Activated CD4-positive, alpha-beta T cell treated with anti-CD3 and anti-CD28 coated beads, Interleukin-2, amount 10 ng/mL, durations not matched to agents 24 days and 14 days (primary cell): ENCODE results near the gene HFM1. TPM values are rescaled to one million over a fixed set of nuclear protein-coding genes. Genes with fewer than 3 reads are reported as not detected.
"Not testable (repeated sequence)": the region's sequence is repeated elsewhere in the genome, so short reads cannot be mapped to it uniquely, and the experiment has no call there.

ENCODE experiments used
- DNase-seq: peaks from one replicate; pipeline ENCODE4 v3.0.0; 2022
- H3K27ac Mint-ChIP-seq: one replicate; pipeline ENCODE4 v1.8.0; 2022; ENCODE audit warnings: mild to moderate bottlenecking, mixed read lengths
- H3K27me3 Mint-ChIP-seq: one replicate; pipeline ENCODE4 v1.8.0; 2022; ENCODE audit warnings: mixed read lengths
- H3K36me3 Mint-ChIP-seq: one replicate; pipeline ENCODE4 v1.8.0; 2022; ENCODE audit warnings: low read depth, mild to moderate bottlenecking, mixed read lengths
- H3K4me1 Mint-ChIP-seq: one replicate; pipeline ENCODE4 v1.8.0; 2021; ENCODE audit warnings: mixed read lengths
- H3K4me3 Mint-ChIP-seq: one replicate; pipeline ENCODE4 v1.8.0; 2022; ENCODE audit warnings: mild to moderate bottlenecking, moderate library complexity, mixed read lengths
- H3K9me3 Mint-ChIP-seq: one replicate; pipeline ENCODE4 v1.8.0; 2021; ENCODE audit warnings: mixed read lengths
- intact Hi-C: fragments of 100-400 bp; cut with micrococcal nuclease; formaldehyde crosslinking; loops from one replicate; pipeline ENCODE4 v1.15.1; 2023
- total RNA-seq: library from RNA; stranded (reverse); gene quantifications from 2 replicates; pipeline ENCODE4 v1.2.3, GENCODE V29; 2022

Gene HFM1
- total RNA-seq, 1 donor from 2014 or later = not detected

DNA sequence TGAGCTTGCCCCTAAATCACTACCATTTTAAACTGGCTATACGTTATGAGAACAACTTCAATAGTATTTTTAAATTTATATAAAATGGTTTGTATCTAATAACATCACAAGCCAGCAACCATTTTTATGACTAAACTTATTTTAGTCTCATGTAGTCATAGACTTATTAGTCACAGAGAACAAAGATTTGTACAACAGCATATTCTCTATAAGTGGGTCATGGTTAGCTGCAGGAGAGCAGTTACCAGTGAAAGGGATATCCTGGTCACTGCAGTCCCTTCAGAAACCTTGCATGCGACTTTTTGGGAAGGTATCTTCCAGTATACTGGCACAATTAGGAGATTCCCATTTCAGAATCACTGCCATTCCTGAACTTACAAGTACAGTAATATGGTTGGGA, 90.0 kb downstream of the HFM1 start:
- Mint-ChIP-seq H3K36me3 (no peaks in the 10 kb centered on the region), H3K27ac (no peak overlapping the region), H3K4me3 (no peak overlapping the region), H3K4me1 (no peaks in the 10 kb centered on the region), H3K27me3 (no peaks in the 10 kb centered on the region), H3K9me3 (no peaks in the 10 kb centered on the region)
- no peak for DNase-seq
- intact Hi-C loops = no loop called here

DNA sequence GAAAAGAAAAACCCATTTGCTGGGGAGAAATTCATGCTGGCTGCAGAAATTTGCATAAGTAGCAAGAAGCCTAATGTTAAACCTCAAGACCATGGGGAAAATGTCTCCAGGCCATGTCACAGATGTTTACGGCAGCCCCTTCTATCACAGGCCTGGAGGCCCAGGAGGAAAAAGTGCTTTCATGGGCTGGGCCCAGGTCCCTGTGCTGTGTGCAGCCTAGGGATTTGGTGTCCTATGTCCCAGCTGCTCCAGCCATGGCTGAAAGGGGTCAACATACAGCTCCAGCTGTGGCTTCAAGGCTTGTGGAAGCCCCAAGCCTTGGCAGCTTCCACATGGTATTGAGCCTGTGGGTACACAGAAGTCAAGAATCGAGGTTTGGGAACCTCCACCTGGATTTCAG, 93.0 kb downstream of the HFM1 start:
- Mint-ChIP-seq H3K27me3 (no peaks in the 10 kb centered on the region), H3K4me3 (no peak overlapping the region), H3K36me3 (no peaks in the 10 kb centered on the region), H3K4me1 (no peaks in the 10 kb centered on the region), H3K27ac (no peak overlapping the region), H3K9me3 (peaks cover 7% of the 10 kb centered on the region)
- DNase-seq = no peak
- intact Hi-C loops = no loop called here

DNA sequence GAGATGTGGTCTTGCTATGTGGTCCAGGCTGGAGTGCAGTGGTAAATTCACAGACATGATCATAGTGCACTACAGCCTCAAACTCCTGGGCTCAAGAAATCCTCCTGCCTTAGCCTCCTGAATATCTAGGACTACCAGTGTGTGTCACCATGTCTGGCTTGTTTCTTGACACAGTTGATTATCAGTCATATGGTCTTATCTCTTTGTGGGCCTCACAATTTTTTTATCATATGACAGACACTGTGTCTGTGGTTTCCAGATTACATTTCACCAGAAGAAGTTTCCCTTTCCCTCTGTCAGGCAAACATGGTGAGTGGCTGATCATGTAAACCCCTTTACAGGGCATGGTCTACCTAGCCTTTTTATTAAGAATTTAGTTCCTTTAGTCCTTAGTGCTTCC, 96.1 kb downstream of the HFM1 start:
- H3K27ac Mint-ChIP-seq = no peak overlapping the region
- no peaks in the 10 kb centered on the region for H3K4me1 Mint-ChIP-seq
- H3K36me3 Mint-ChIP-seq = no peaks in the 10 kb centered on the region
- DNase-seq = no peak
- no peak overlapping the region for H3K4me3 Mint-ChIP-seq
- peaks cover 7% of the 10 kb centered on the region for H3K9me3 Mint-ChIP-seq
- intact Hi-C loops = no loop called here
- no peaks in the 10 kb centered on the region for H3K27me3 Mint-ChIP-seq

DNA sequence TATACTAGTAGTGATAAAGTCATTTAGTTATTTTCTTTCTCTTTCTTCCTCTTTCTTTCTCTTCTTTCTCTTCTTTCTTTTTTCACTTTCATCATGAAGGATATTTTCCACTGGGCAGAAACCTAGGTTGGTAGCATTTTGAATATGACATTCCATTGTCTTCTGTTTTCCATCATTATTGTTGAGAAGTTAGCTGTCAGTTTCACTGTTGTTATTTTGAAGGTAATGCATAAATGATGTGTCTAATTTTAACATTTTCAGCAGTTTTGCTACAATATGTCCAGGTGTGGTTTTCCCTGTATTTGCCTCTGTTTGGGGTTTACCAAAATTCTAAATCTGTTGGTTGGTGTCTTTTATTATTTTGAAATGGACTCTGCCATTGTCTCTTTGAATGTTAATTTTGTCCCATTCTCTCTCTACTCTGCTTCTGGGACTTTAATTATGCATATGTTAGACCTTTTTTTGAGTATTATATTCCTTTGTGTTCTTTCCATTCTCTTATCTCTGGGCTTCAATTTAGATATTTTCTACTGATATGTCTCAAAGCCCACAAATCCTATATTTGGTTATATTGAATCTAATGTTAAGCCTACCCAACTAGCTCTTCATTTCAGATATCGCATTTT, 96.7 kb downstream of the HFM1 start:
- H3K27me3 Mint-ChIP-seq = no peaks in the 10 kb centered on the region
- no peak overlapping the region for H3K4me3 Mint-ChIP-seq
- no peak overlapping the region for H3K27ac Mint-ChIP-seq
- no peaks in the 10 kb centered on the region for H3K36me3 Mint-ChIP-seq
- intact Hi-C loops = no loop called here
- DNase-seq = no peak
- no peaks in the 10 kb centered on the region for H3K4me1 Mint-ChIP-seq
- H3K9me3 Mint-ChIP-seq = peaks cover 12% of the 10 kb centered on the region

DNA sequence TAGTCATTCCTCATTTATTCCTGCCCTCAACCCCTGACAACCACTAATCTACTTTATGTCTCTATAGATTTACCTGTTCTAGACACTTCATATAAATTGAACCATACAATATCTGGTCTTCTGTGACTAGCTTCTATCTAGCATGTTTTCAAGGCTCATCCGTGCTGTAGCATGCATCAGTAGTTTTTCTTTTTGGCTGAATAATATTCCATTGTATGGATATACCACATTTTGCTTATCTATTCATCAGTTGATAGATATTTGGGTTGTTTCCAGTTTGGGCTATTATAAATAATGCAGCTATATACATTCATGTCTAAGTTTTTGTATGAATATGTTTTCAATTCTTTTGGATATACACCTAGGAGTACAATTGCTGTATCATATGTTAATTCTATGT, 101.5 kb downstream of the HFM1 start:
- intact Hi-C loops = no loop called here
- H3K9me3 Mint-ChIP-seq = peaks cover 12% of the 10 kb centered on the region
- no peaks in the 10 kb centered on the region for H3K27me3 Mint-ChIP-seq
- no peak overlapping the region for H3K27ac Mint-ChIP-seq
- H3K4me3 Mint-ChIP-seq = no peak overlapping the region
- DNase-seq = no peak
- no peaks in the 10 kb centered on the region for H3K4me1 Mint-ChIP-seq
- H3K36me3 Mint-ChIP-seq = no peaks in the 10 kb centered on the region

DNA sequence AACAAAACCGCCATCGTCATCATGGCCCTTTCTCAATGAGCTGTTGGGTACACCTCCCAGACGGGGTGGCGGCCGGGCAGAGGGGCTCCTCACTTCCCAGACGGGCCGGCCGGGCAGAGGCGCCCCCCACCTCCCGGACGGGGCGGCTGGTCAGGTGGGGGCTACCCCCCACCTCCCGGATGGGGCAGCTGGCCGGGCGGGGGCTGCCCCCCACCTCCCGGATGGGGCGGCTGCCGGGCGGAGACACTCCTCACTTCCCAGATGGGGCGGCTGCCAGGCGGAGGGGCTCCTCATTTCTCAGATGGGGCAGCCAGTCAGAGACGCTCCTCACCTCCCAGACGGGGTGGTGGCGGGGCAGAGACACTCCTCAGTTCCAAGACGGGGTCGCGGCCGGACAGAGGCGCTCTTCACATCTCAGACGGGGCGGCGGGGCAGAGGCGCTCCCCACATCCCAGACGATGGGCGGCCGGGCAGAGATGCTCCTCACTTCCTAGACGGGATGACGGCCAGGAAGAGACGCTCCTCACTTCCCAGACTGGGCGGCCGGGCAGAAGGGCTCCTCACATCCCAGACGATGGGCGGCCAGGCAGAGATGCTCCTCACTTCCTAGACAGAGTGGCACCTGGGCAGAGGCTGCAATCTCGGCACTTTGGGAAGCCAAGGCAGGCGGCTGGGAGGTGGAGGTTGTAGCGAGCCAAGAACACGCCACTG, 115.6 kb downstream of the HFM1 start:
- DNase-seq, H3K4me1 Mint-ChIP-seq, H3K9me3 Mint-ChIP-seq, H3K27me3 Mint-ChIP-seq, H3K4me3 Mint-ChIP-seq, H3K36me3 Mint-ChIP-seq, H3K27ac Mint-ChIP-seq, intact Hi-C loops: not testable (repeated sequence)

DNA sequence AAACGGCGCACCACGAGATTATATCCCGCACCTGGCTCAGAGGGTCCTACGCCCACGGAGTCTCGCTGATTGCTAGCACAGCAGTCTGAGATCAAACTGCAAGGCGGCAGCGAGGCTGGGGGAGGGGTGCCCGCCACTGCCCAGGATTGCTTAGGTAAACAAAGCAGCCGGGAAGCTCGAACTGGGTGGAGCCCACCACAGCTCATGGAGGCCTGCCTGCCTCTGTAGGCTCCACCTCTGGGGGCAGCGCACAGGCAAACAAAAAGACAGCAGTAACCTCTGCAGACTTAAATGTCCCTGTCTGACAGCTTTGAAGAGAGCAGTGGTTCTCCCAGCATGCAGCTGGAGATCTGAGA, 117.7 kb downstream of the HFM1 start:
- H3K27ac Mint-ChIP-seq, H3K27me3 Mint-ChIP-seq, H3K4me3 Mint-ChIP-seq, H3K36me3 Mint-ChIP-seq, DNase-seq, intact Hi-C loops, H3K9me3 Mint-ChIP-seq, H3K4me1 Mint-ChIP-seq: not testable (repeated sequence)

DNA sequence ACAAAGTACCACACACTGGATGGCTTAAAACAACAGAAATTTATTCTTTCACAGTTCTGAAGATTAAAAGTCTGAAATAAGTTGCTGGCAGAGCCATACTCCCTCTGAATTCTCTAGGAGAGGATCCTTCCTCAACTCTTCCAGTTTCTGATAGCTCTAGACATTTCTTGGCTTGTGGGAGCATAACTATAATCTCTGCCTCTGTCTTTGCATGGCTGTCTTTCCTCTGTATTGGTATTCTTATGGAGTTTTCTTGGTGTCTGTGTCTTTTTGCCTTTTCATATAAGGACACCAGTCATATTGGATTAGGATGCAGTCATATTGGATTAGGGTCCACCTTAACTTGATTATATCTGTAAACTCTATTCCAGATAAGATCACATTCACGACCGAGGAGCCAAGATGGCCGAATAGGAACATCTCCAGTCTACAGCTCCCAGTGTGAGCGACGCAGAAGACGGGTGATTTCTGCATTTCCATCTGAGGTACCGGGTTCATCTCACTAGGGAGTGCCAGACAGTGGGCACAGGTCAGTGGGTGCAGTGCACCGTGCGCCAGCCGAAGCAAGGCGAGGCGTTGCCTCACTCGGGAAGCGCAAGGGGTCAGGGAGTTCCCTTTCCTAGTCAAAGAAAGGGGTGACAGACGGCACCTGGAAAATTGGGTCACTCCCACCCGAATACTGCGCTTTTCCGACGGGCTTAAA, 118.2 kb downstream of the HFM1 start:
- intact Hi-C loops, DNase-seq, H3K9me3 Mint-ChIP-seq, H3K36me3 Mint-ChIP-seq, H3K27me3 Mint-ChIP-seq, H3K4me3 Mint-ChIP-seq, H3K4me1 Mint-ChIP-seq, H3K27ac Mint-ChIP-seq: not testable (repeated sequence)

DNA sequence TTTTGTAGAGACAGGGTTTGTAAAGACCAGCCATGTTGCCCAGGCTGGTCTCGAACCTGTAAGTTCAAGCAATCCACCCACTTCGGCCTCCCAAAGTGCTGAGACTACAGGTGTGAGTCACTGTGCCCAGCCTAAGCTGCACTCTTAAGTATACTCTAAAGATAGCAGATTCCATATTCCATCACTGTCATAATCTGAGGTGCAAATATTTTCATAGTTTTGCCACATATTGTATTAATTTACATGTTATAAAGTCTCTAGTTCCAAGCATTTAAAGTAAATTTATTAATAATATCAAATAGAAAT, 121.3 kb downstream of the HFM1 start:
- Mint-ChIP-seq H3K27ac (no peak overlapping the region), H3K9me3 (no peaks in the 10 kb centered on the region), H3K4me1 (no peaks in the 10 kb centered on the region), H3K36me3 (no peaks in the 10 kb centered on the region), H3K27me3 (peaks cover 10% of the 10 kb centered on the region), H3K4me3 (no peak overlapping the region)
- intact Hi-C loops = loop anchor here (2.0 to 5.0 kb wide), 3 partner anchors 121 to 1009 kb away; partner anchors contain the start of genes CDC7 and HFM1
- no peak for DNase-seq

DNA sequence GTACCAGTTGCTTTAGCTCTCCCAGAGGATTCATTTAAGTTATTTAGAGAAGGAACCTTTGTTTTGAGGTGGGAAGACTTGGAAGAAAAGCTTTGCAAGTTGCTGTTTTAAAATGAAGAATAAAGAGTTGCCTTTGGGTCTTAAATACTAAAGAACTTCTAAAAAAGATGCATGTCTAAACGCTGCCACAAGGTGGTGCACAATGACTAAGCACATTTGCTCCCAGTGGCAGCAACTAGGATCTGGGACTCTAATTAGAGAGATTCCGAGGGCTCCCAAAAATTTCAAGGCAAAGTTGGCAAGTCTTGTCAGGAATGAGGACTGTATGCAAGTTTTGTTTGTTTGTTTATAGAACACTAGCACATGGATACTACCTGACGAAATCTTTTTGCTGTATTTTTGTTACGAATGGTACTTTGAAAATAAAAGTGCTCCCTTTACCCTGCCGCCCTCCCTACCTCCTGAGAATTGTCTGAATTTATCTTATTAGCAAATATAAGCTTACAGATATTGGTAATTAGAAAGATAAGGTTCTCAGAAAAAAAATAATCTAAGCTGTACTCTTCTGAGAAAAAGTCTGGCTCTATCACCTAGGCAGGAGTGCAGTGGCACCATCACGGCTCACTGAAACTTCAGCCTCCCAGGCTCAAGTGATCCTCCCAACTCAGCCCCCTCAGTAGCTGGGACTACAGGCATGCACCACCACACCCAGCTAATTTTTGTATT, 121.8 kb downstream of the HFM1 start:
- DNase-seq = peak; percentile 79
- no peaks in the 10 kb centered on the region for H3K9me3 Mint-ChIP-seq
- peaks cover 10% of the 10 kb centered on the region for H3K27me3 Mint-ChIP-seq
- H3K27ac Mint-ChIP-seq = no peak overlapping the region
- no peaks in the 10 kb centered on the region for H3K36me3 Mint-ChIP-seq
- intact Hi-C loops = loop anchor here (1.0 to 5.0 kb wide), 4 partner anchors 122 to 1009 kb away; partner anchors contain the start of genes CDC7 and HFM1
- no peaks in the 10 kb centered on the region for H3K4me1 Mint-ChIP-seq
- H3K4me3 Mint-ChIP-seq = no peak overlapping the region

DNA sequence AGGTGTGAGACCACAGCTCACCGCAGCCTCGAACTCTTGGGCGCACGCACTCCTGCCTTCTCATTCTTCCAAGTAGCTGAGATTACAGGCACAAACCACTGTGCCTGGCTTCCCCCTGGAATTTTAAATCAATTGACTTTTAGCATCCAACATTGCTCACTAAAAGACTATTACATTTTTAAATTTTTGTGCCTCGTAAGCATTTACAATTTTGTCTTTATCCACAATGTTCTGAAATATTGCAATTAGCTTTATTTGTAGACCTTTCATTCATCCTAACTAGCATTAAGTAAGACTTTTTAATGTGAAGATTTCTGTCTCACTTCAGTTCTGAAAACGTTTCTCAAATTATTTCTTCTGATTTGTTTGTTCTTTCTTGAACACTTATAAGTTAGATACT, 122.9 kb downstream of the HFM1 start:
- intact Hi-C loops = loop anchor here (1.0 to 5.0 kb wide), 4 partner anchors 123 to 1011 kb away; partner anchors contain the start of genes CDC7 and HFM1
- no peak for DNase-seq
- Mint-ChIP-seq H3K4me1 (no peaks in the 10 kb centered on the region), H3K36me3 (no peaks in the 10 kb centered on the region), H3K9me3 (no peaks in the 10 kb centered on the region), H3K27ac (no peak overlapping the region), H3K27me3 (peaks cover 10% of the 10 kb centered on the region), H3K4me3 (no peak overlapping the region)

DNA sequence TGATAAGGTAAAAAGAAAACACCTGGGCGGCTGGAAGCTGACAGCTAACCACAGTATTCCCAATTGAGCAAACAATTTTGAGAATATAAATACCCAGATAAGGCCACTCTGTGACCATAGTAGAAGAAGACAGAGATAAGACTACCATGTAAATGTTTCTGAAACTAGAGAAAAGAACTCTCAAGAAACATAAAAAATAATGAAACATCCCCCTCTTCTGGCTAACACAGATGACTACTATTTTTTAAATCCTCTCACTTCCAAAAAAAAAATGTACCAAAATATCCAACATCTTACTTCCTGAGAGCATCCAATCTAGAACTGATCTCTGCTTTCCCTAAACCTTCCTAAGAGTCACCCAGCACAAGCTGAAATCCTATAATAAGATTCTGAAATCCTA, 125.9 kb downstream of the HFM1 start:
- no peaks in the 10 kb centered on the region for H3K9me3 Mint-ChIP-seq
- intact Hi-C loops = no loop called here
- H3K4me3 Mint-ChIP-seq = no peak overlapping the region
- H3K27me3 Mint-ChIP-seq = peaks cover 18% of the 10 kb centered on the region
- DNase-seq = no peak
- no peak overlapping the region for H3K27ac Mint-ChIP-seq
- H3K4me1 Mint-ChIP-seq = no peaks in the 10 kb centered on the region
- H3K36me3 Mint-ChIP-seq = no peaks in the 10 kb centered on the region

DNA sequence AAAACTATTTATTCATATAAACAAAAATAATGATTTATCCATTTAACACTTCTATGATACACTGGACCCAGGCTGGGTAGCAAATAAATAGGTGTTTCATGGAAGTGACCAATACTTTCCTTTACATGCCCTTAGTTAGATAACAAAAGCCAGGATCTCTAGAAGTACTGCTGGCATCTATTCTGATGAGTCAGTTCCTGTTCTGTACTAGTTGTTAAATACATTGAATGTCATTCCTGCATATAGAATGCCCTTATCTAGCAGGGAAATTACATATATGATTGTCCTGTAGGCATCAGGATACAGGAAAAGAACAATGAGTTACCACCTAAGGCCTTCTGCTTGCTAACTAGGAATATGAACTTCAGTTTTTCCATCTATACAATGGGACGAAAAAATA, 130.8 kb downstream of the HFM1 start:
- Mint-ChIP-seq H3K4me1 (no peaks in the 10 kb centered on the region), H3K4me3 (no peak overlapping the region), H3K36me3 (no peaks in the 10 kb centered on the region), H3K27ac (no peak overlapping the region), H3K27me3 (peaks cover 16% of the 10 kb centered on the region), H3K9me3 (no peaks in the 10 kb centered on the region)
- no peak for DNase-seq
- intact Hi-C loops = no loop called here

DNA sequence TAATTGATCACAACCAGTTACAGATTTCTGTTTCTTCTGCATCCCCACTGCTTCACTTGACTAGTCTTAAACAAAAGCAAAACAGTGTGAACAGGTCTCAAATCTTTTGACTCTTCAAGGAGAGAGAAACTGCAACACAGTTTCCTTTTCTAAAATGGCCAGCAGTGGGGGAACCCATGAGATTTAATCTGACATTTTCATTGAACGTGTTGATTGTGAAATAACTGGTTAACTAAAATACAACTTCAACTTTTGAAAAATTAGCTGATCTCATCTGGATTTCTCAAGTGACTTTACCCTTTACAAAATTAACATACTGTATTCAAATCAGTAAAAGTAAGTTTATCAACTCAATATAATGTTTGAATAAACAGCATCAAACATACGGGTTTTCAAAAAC, 143.0 kb downstream of the HFM1 start:
- H3K27ac Mint-ChIP-seq = no peak overlapping the region
- no peak overlapping the region for H3K4me3 Mint-ChIP-seq
- no peaks in the 10 kb centered on the region for H3K9me3 Mint-ChIP-seq
- no peaks in the 10 kb centered on the region for H3K4me1 Mint-ChIP-seq
- intact Hi-C loops = no loop called here
- H3K36me3 Mint-ChIP-seq = no peaks in the 10 kb centered on the region
- DNase-seq = no peak
- H3K27me3 Mint-ChIP-seq = peaks cover 11% of the 10 kb centered on the region
